ENCODE data around the gene CARMIL1.

- no peak for TF ChIP-seq POLR2A (IDR thresholded peaks at IDR 0.05)
- TF ChIP-seq CTCF (IDR thresholded peaks at IDR 0.05): no peak
Measured at GRCh38 chr6:25612666-25613065, 333.5 kb downstream of the CARMIL1 start.
